K562 (cell line): ENCODE results near the gene ELF5. TPM values are rescaled to one million over a fixed set of nuclear protein-coding genes. Genes with fewer than 3 reads are reported as not detected.

Experiments
- ATAC-seq: fragments of 200-7000 bp; cut with Tn5 transposase; 3 replicates; pipeline ENCODE4 v1.9.1; 2020; ENCODE audit warnings: moderate library complexity
- BruUV-seq: library from RNA; stranded (reverse); fragments of 400-500 nt; replicated peaks from 2 replicates; lab custom pipeline; 2021; lab: Mats Ljungman, UMichigan
- CTCF ChIA-PET: fragments of 300-600 bp; formaldehyde crosslinking; extraction: SDS; loops from one replicate; lab custom pipeline; 2021; ENCODE audit warnings: low intra/inter-chr PET ratio; lab: Yijun Ruan, JAX
- POLR2A ChIA-PET: fragments of 300-600, 350-650 bp; sonication (Branson Sonifier 250); formaldehyde crosslinking; extraction: SDS; loops from one replicate; lab custom pipeline; 2021; ENCODE audit warnings: antibody characterized with exemption, inconsistent platforms; lab: Yijun Ruan, JAX
- DNase-seq, 4 experiments: peaks; one replicate each; pipeline versions ENCODE4 v3.0.0 to v3.0.0-alpha.2; 2011 to 2018; ENCODE audit warnings: low spot score in 3 of 4, mixed read lengths in 3 of 4; ENCODE audit errors: extremely low read depth in 1 of 4
- FAIRE-seq: peaks from 2 replicates; lab custom pipeline; 2011; peaks lifted over from hg19 to GRCh38; lab: Jason Lieb, UNC
- H2AFZ ChIP-seq: 2 replicates; pipeline ENCODE4 v1.6.0; 2011; ENCODE audit warnings: low read depth, low read length, control low read depth, inconsistent platforms
- H3K27ac ChIP-seq: fragments of 200-600 bp; 3 replicates; pipeline ENCODE4 v1.8.0; 2011; ENCODE audit warnings: low read depth, mild to moderate bottlenecking, control low read depth, inconsistent platforms, low read length, moderate library complexity, mixed read lengths; ENCODE audit errors: extremely low read depth
- H3K27me3 ChIP-seq, 2 experiments: fragments of 300-600 bp in 1 of 2; 2 replicates in 1 of 2; 3 replicates in 1 of 2; pipeline versions ENCODE4 v1.6.0 to v1.8.0; 2011; ENCODE audit warnings: inconsistent platforms in 2 of 2, low read length in 2 of 2, mild to moderate bottlenecking in 1 of 2, mixed read lengths in 1 of 2, moderate library complexity in 1 of 2; ENCODE audit not compliant: control insufficient read depth in 2 of 2, insufficient read depth in 2 of 2
- H3K36me3 ChIP-seq: fragments of 300-600 bp; 3 replicates; pipeline ENCODE4 v1.8.0; 2011; ENCODE audit warnings: mild to moderate bottlenecking, low read length, inconsistent platforms; ENCODE audit not compliant: control insufficient read depth, insufficient read depth
- H3K4me1 ChIP-seq, 2 experiments: fragments of 200-600 bp in 1 of 2; replicated peaks in 1 of 2; 2 replicates in 1 of 2; 3 replicates in 1 of 2; pipeline versions ENCODE4 v1.5.1 to v1.8.0; 2011; ENCODE audit warnings: inconsistent platforms in 2 of 2, low read length in 2 of 2, mild to moderate bottlenecking in 1 of 2, mixed read lengths in 1 of 2, moderate library complexity in 1 of 2; ENCODE audit not compliant: control insufficient read depth in 2 of 2, insufficient read depth in 2 of 2
- H3K4me2 ChIP-seq: 2 replicates; pipeline ENCODE4 v1.6.1; 2011; ENCODE audit warnings: low read length, control low read depth, inconsistent platforms, mixed read lengths; ENCODE audit not compliant: insufficient read depth
- H3K4me3 ChIP-seq: fragments of 200-600 bp; sonication (generic), shearing (Covaris generic); 2 replicates; pipeline ENCODE4 v1.5.1; 2016; ENCODE audit warnings: control low read depth, inconsistent platforms
- H3K79me2 ChIP-seq: fragments of 200-600 bp; 3 replicates; pipeline ENCODE4 v1.8.0; 2011; ENCODE audit warnings: low read length, inconsistent platforms; ENCODE audit not compliant: control insufficient read depth, insufficient read depth
- H3K9ac ChIP-seq, 2 experiments: 2 replicates each; pipeline versions ENCODE4 v1.6.0 to v1.6.1; 2011; ENCODE audit warnings: low read depth in 2 of 2, low read length in 2 of 2, control low read depth in 1 of 2, inconsistent platforms in 1 of 2, mild to moderate bottlenecking in 1 of 2, mixed read lengths in 1 of 2; ENCODE audit not compliant: insufficient read depth in 1 of 2
- H3K9me1 ChIP-seq: one replicate; pipeline ENCODE4 v1.6.0; 2011; ENCODE audit warnings: inconsistent platforms, mild to moderate bottlenecking, low read length, moderate library complexity; ENCODE audit not compliant: control insufficient read depth, insufficient read depth
- H3K9me3 ChIP-seq: replicated peaks from 2 replicates; pipeline ENCODE4 v1.5.1; 2011; ENCODE audit warnings: low read depth, low read length, inconsistent platforms; ENCODE audit not compliant: control insufficient read depth, insufficient read depth
- H4K20me1 ChIP-seq: replicated peaks from 2 replicates; pipeline ENCODE4 v1.6.1; 2011; ENCODE audit warnings: low read length, inconsistent platforms, mixed read lengths; ENCODE audit not compliant: control insufficient read depth, insufficient read depth
- CBX8 ChIP-seq: fragments of 200-600 bp; sonication (generic); IDR thresholded peaks from 2 replicates; pipeline ENCODE4 v1.6.1; 2012; ENCODE audit warnings: borderline replicate concordance, mixed run types, low read depth, mild to moderate bottlenecking, moderate library complexity, mixed read lengths, low read length, control low read depth, inconsistent platforms; ENCODE audit not compliant: poor library complexity, severe bottlenecking; ENCODE audit errors: extremely low read depth
- CEBPB ChIP-seq: fragments of 450-650 bp; IDR thresholded peaks from 2 replicates; pipeline ENCODE4 v1.6.1; 2016; ENCODE audit warnings: missing genetic modification characterization, missing compliant biosample characterization
- FOS ChIP-seq: IDR thresholded peaks from 3 replicates; pipeline ENCODE4 v1.6.1; 2011; ENCODE audit not compliant: insufficient read length; ENCODE audit errors: extremely low read depth
- GATAD2B ChIP-seq: fragments of 450-650 bp; IDR thresholded peaks from 2 replicates; pipeline ENCODE4 v1.6.1; 2017; ENCODE audit warnings: mild to moderate bottlenecking, borderline replicate concordance
- HBP1 ChIP-seq: fragments of 450-650 bp; formaldehyde crosslinking; IDR thresholded peaks from 2 replicates; pipeline ENCODE4 v1.4.0; 2022; ENCODE audit warnings: missing genetic modification characterization
- HMBOX1 ChIP-seq: sonication (generic); IDR thresholded peaks from 2 replicates; pipeline ENCODE4 v1.6.1; 2016
- MCM2 ChIP-seq: fragments of 450-650 bp; IDR thresholded peaks from 2 replicates; pipeline ENCODE4 v1.6.1; 2017; ENCODE audit warnings: low read depth, mild to moderate bottlenecking
- RFX7 ChIP-seq: fragments of 250-450 bp; sonication (Bioruptor Pico); IDR thresholded peaks from 2 replicates; pipeline ENCODE4 v1.5.1; 2021; ENCODE audit warnings: mild to moderate bottlenecking
- SRSF1 ChIP-seq: fragments of 200-400 bp; formaldehyde crosslinking; IDR thresholded peaks from 2 replicates; pipeline ENCODE4 v1.6.1; 2017; ENCODE audit warnings: mild to moderate bottlenecking, low read depth, low read length, moderate library complexity
- TBP ChIP-seq: optimal IDR thresholded peaks from 2 replicates; pipeline ENCODE3; 2011; ENCODE audit warnings: low read depth, low read length, improper control_type of control experiment
- TRIM25 ChIP-seq: fragments of 450-650 bp; IDR thresholded peaks from 2 replicates; pipeline ENCODE4 v1.7.0; 2016; ENCODE audit warnings: borderline replicate concordance
- VEZF1 ChIP-seq: fragments of 200-800 bp; sonication (Bioruptor generic); IDR thresholded peaks from 2 replicates; pipeline ENCODE4 v1.6.1; 2017; ENCODE audit warnings: missing genetic modification characterization, missing compliant biosample characterization
- ZNF655 ChIP-seq: fragments of 250-450 bp; sonication (Bioruptor Pico); IDR thresholded peaks from 2 replicates; pipeline ENCODE4 v1.5.0; 2021
- in situ Hi-C: fragments of 300-500 bp; cut with MboI; formaldehyde crosslinking; loops from 4 replicates; pipeline ENCODE4 v1.15.0; 2018; ENCODE audit warnings: inconsistent platforms, mixed read lengths
- intact Hi-C: fragments of 100-400 bp; cut with micrococcal nuclease; formaldehyde crosslinking; loops from 2 replicates; pipeline ENCODE4 v1.14.2; 2022
- polyA plus RNA-seq, 8 experiments: library from polyadenylated mRNA; depleted of rRNA in 4 of 8; stranded (reverse) in 5 of 8; unstranded in 3 of 8; fragments of >200 nt; fragmentation: Nextera tagmentation in 2 of 8; fragmentation: Illumina TruSeq in 1 of 8; extraction: Ambion mirVana in 2 of 8; extraction: Trizol in 1 of 8; gene quantifications; 2 replicates each; pipeline versions ENCODE4 v1.2.1 to v1.2.3, GENCODE V29; 2011 to 2014; ENCODE audit warnings: inconsistent platforms in 1 of 8, missing spikeins in 1 of 8
- total RNA-seq, 7 experiments: library from RNA; depleted of rRNA in 6 of 7; stranded (reverse); fragments of >200 nt in 6 of 7; fragmentation: Illumina TruSeq in 2 of 7; extraction: Trizol in 2 of 7; gene quantifications; 2 replicates each; pipeline versions ENCODE4 v1.2.1 to v1.2.3, GENCODE V29; 2011 to 2021; ENCODE audit warnings: low replicate concordance in 1 of 7

Gene ELF5
- total and polyA plus RNA-seq, 9 of the 15 experiments (the other 6 are each of a cell fraction or from before 2014, with no cell fraction given): not detected

GRCh38 chr11:34537636-34538035 lies 24.0 kb upstream of the ELF5 start (continued):
- TF ChIP-seq GATAD2B: no peak
- TF ChIP-seq, all 486 proteins: peak for 0

- ATAC-seq: no peak
- ChIA-PET CTCF (no interaction called here), POLR2A (interaction anchor here (0.7 kb wide), 1 partner anchor 108 kb away, joined by 3 read pairs; no protein-coding TSS in a partner anchor)
- H3K27me3 ChIP-seq: peaks cover 19 to 27% of the 10 kb centered on the region in 2 experiments
- H3K4me3 ChIP-seq: no peak overlapping the region
- H3K36me3 ChIP-seq: no peaks in the 10 kb centered on the region
- H3K9ac ChIP-seq: no peak overlapping the region
- H2AFZ ChIP-seq: no peak overlapping the region
- no peaks in the 10 kb centered on the region for H3K9me1 ChIP-seq
- H3K79me2 ChIP-seq: no peaks in the 10 kb centered on the region
- in situ Hi-C loops: no loop called here
- H4K20me1 ChIP-seq: no peaks in the 10 kb centered on the region
- H3K4me2 ChIP-seq: no peak overlapping the region
- no peak for FAIRE-seq
- no peaks in the 10 kb centered on the region for H3K9me3 ChIP-seq
- H3K27ac ChIP-seq: no peak overlapping the region
- no TSS peak for BruUV-seq
- intact Hi-C loops: no loop called here
- no peaks in the 10 kb centered on the region for H3K4me1 ChIP-seq
- DNase-seq: no peak
- TF ChIP-seq MCM2 (no peak), ZNF655 (no peak), FOS (no peak), SRSF1 (no peak), TRIM25 (no peak), CEBPB (no peak), VEZF1 (CRISPR knock-in tag) (no peak), RFX7 (CRISPR knock-in tag) (no peak), CBX8 (no peak), HBP1 (no peak), HMBOX1 (no peak), TBP (no peak)
Measured at GRCh38 chr11:34536056-34536455, 22.5 kb upstream of the ELF5 start.
